ENCODE measurements around the gene RNF26. TPM values are rescaled to one million over a fixed set of nuclear protein-coding genes. Genes with fewer than 3 reads are reported as not detected.

RNF26 gene
- total RNA-seq, 1 donor, result 9.4 TPM

DNA sequence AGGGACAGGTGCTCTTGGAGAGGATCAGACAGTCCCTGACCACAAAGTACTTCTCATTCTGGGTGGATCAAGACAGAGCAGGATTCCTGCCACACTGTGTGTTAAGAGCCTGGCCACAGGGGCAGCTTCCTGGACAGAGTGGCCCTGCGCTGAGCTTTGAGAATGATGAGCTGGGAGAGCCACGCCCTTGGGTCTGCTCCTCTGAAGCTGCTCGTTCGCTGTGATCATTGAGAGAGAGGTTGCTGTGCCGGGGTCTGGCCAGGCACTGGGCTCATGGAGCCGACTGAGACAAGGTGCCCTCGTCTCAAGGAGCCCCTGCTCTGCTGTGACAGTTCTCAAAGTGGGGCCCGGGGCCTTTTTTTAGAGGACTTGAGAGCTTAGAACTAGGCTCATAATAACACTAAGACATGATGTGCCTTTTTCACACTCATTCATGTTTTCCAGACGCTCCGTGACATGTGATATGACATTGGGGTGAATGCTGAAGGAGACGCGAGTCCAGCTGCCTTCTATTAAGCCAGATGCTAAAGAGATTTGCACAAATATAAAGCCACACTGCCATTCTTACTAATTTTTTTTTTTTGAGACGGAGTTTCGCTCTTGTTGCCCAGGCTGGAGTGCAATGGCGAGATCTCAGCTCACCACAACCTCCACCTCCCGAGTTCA lies 13.7 kb downstream of the RNF26 start:
- no peak for DNase-seq (ENCODE audit: low read depth in 2 of 3, low spot score in 2 of 3)

DNA sequence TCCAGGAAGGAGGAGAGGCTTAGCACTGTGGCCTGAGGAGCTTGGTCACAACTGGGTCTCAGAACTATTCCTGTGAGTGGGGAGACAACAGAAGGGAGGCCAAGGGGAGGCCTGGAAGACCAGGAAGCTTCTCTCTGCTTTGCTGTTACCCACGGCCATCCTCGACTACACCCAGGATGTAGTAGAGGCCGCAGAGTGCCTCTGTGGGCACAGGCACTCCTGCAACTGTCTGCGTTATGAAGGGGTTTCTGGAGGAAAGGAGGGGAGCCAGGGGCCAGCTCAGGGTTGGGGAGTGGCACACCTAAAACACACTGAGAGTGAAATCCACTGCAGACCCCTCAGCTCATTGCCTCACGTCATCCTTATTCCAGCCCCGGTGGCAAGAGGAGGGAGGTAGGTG lies 16.0 kb downstream of the RNF26 start:
- no peak for DNase-seq (ENCODE audit: low read depth in 2 of 3, low spot score in 2 of 3)

DNA sequence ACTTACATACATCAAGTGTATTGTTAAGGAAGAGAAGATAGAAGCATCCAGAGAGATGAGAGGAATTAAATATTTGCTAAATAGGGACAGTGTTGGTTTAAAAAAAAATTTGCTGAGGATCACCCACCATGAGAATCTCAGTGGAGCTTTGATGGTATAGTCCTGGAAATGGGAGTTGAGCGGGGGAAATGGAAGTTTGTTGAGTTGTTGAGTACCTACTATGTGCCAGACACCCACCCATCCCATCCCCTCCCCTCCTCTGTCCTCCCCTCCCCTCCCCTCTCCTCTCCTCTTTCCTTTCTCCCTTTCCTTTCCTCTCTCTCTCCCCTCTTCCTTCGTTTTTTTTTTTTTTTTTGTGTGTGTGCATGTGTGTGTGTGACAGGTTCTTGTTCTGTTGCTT lies 16.9 kb downstream of the RNF26 start:
- DNase-seq (ENCODE audit: low read depth in 2 of 3, low spot score in 2 of 3), result no peak

DNA sequence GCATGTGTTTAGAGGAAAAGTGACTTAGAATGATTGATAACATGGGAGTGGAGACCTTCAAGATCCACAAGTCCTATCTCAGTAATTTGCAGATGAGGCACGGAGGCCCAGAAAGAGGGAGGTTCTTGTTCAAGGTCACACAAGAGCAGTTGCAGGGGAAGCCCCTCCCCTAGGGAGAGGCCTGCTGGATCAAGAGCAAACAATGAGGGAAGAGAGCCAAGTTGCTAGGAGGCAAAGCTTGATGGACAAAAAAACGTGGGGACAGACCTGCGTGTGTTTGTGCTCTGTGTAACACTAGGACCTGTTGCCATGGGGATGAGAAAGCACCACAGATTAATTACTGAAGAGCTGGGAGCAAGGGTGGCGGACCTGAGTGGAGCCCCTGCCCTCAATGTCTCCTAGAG lies 18.5 kb downstream of the RNF26 start:
- DNase-seq (ENCODE audit: low read depth in 2 of 3, low spot score in 2 of 3), result no peak

DNA sequence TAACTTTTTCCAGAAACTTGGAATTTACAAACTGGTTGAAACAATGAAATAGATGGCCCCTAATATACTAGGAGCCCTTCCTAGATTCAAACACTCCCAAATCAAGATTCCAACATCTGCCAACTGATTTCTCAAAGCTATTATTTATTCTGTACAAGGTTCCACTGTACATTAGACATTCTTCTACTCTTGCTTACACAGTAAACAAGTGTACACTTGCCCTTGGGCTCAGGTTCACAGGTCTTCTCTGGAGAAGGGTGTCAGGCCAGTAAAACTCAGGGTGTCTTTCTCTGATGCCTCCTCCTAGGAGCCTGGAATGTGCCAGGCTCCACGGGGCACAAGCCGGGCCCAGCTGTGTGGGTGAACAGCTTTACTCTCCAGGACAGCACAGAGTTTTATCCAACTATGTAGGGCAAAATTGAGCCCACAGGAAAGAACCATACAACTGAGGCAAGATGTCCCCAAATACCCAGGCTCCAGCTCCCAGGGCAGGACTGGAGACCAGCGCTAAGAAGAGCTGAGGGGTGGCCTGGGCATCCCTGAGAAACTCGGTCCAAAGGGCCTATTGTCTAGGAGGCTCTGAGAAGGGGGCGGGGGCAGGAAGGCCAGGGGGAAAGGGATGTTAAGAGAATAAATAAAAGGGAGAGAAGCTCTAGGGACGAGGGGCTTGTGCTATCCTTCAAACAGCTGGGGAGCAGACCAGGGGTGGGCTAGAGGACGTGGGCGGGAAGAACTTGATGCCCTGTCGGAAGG lies 20.9 kb downstream of the RNF26 start:
- no peak for DNase-seq (ENCODE audit: low read depth in 2 of 3, low spot score in 2 of 3)

DNA sequence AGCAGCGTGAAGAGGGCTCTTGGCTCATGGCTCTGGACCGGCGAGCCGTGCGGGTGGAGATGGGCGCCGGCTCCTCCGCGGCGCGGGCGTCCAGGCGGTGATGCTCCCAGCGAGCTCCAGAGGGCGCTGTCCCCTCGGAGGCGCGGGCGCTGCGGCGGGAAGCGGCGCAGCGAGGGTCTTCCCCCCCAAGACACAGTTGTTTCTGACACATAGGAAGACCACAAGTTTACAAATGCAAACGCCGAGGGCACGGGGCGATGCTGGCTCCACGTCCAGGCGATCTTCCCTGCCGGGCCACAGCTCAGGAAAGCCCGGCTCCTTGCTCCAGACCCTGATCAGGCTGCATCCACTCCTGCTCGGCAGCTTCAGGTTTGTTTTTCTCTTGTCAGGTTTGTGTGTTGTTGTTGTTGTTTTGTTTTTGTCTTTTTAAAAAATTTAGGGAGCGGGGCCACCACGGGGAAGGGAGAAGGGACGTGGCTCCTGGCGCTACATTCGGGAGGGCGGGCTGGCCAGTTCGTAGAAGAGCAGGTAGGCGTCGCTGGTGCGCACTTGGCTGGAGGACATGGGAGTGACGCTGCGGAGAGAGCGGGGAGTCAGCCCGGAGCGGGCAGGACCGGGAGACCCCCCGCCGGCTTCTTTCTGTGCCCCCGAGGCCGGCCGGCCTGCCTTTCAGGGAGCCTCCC lies 22.2 kb downstream of the RNF26 start:
- peak; percentile 54 to 83 (median 73) for DNase-seq (ENCODE audit: low read depth in 2 of 3, low spot score in 2 of 3)

DNA sequence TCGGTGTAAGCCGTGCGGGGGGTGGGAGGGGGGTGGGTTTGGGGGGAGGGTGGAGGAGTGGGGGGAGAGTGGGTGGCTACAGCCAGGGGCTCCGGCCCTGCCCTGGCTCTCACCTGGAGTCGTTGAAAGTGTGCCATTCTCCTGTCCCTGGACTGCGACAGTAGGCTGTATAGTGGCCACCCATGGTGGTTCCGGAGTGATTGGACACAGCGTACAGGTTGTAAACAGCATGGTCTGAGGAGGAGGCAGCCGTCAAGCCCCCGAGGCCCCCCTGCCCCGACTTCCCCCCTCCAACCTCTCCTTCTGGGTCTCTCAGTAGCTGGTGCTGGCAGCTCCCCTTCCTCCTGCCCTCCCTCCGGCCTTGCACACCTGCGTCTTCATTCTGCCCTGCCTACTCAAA lies 22.7 kb downstream of the RNF26 start:
- DNase-seq (ENCODE audit: low read depth in 2 of 3, low spot score in 2 of 3), result no peak

DNA sequence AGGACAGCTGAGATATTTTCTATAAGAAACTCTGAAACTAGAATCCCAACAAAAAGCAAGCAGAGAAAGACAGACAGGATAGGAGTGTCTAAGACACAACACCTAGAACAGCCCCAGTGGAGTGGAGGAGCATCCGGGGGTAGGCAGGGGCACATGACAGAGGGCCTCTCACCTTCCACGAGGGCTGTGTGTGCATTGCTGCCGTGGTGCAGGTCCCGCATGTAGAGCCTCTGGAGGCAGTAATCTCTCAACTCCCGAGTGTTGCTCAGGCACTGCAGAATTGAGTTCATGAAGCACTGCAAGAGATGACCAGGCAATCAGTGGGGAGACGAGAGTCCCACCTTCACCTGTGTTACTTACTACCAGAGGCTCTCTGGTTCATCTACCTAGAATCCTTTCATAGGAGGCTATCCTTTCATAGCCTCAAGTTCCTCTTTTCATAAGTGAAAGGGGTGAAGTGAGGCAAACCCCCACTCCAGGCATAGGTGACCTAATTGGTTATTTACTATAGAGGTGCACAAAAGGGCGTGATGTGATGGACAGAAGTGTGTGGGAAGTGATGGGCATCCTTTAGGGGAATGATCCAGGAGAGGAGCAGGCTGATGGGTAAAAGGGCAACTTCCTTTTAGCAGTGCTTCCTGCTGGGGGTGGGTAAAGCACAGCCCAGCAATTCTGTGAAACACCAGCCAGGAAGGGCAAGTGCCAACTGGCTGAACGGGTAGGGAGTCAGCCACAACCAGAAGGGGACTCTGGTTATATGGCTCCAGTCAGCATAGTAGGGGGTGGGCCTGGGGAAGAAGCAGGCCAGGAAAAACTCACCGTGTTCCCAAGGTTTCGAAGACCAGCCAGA lies 25.3 kb downstream of the RNF26 start:
- peak in 1 of 3 donors; percentile 62 for DNase-seq (ENCODE audit: low read depth in 2 of 3, low spot score in 2 of 3)

DNA sequence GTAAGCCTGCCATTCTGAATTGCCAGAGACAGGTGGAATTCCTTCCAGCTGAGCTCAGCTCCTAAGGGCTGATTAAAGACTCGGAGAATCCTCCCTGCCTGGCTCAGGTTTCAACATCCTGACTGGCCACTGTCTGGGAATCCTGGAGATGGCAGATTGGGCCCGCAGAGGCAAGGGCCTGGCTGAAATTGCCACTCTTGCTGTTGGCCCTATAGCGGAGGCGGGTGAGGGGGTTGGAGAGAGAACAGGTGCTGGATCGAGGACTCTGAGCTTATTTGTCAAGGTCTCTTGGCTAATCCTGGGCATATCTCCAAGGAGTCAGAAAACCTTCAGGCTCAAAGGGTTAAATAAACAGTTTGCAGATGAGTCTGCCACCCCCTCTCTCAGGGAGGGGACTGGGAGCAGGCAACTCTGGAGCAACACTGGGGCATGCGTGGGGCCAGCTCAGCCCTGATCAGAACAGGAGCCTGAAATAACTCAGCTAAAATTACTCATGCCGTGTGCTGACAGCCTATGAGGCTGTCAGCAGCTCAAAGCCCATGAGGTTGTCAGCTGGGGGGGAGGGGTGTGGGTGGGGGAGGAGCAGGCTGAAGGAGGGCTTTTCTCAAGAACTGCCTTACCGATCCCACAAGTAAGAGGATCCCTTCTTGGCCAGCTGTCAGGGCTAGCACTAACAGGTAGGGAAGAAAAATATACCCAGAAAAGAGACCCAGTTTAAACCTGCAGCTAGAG lies 26.9 kb downstream of the RNF26 start:
- no peak for DNase-seq (ENCODE audit: low read depth in 2 of 3, low spot score in 2 of 3)

DNA sequence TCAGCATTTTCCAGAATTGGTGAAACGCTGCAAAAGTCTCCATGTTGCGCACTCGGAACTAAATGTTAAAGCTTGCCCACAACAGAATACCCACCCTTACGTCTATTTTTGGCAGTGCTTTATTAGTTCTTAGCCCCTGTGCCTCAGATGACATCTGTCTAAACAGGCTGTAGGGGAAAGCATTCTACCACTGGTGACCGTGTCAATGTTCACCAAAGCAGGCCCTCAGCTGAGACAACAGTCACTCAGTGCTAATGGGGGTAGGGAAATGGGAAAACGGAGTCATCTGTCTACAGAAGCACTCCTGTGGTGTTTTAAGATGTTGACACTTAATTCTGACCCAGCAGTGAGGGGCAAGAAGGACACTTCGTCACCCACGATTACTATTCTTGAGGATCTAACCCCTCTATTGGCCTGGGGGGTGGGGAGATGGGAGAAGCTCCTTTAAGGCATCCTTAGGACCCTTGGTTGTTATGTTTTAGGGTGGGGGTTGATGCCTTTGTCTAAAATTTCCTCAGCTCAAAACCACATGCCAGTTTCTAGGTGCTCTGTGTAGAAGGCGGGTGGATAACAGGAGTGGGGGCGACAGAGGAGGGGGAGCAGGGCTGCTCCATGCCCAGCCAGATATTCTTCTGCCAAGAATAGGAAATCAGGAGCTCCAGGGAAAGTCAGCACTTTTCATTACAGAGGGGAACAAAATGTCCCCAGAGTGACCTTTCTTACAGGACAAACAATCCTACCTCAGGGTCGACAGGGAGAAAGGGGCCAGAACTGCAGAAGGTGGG lies 27.8 kb downstream of the RNF26 start:
- no peak for DNase-seq (ENCODE audit: low read depth in 2 of 3, low spot score in 2 of 3)

DNA sequence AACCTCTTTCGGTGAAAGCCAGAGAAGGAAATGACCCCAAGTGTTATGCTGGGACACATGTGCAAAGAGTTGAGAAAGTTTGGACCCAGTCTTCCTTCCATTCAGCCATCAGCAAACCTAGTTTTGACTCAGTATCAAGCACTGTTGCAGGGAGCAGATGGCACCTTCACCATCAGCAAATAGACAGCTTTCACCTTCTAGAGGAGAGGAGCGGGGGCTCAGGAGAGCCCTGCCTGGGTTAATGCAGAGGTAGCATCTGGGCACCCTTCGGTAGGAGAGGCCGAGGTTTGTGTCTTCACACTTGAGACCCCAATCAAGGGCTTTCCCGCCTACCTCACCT lies 28.4 kb downstream of the RNF26 start:
- no peak for DNase-seq (ENCODE audit: low read depth in 2 of 3, low spot score in 2 of 3)

DNA sequence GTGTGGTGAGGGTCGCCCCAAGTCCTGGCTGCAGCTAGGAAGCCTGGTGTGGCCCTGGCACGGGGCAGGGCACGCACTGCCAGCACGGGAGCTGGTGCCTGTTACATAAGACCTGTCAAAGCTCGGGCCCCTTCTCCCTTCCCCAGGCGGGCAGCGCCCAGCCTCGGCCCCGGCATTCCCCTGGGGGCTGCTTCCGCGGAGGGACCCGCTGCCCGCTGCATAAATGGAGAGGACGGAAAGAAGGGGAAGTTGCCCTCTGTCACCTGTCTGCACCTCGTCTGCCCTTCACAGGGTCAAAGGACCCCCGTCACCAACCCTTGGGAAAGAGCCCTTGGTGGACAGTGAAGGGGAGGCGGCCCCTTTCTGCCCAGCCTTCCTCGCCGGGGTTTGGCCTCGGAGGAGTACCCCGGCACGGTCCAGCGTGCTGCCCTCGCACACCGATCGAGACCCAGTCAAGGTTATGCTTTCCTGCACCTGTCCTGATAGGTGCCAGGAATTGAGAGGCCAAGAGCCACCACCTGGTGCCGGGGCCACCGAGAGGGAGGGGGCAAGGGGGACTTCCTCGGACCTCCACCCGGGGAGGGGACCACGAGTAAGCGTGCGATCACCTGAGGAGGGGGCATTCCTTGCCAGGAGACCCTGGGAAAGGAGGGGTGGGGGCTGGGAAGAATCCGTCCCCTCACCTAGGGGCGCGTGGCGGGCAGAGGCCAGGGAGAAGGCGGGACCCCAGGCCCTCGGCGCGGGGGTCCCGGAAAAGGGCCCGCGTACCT lies 28.9 kb downstream of the RNF26 start:
- no peak for DNase-seq (ENCODE audit: low read depth in 2 of 3, low spot score in 2 of 3)

DNA sequence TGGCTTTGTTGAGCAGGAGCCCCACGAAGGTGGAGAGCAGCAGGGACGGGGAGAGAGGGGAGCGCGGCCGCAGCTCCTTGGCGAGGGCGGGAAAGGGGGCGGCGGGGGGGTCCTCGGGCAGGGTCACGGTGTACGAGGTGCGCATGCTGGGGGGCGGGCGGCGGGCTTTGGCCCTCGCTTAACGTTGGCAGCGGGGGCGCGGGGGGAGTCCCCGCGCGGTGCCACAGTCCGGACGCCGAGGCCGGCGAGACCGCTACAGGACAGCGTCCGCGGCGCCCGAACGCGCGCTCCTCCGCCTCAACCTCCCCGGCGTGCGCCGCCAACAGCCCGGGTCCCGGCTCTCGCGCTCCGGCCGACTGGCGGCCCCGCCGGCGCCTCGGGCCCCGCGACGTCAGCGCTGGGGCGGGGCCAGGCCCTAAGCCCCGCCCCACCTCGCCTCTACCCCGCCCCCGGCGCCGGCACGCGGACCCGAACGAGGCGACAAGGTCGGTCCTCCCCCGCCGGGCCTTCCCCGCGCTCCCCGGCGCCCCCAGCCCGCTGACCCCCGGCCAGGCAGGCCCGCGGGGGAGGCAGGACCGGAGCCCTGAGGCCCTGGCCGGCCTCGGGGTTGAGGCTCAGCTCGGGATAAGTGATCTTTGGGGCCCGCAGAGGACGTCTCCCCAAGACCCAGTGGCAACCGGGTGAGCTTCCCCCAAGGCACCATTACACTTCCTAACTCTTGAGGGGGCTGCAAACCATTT lies 29.7 kb downstream of the RNF26 start:
- peak in 2 of 3 donors; percentile 38 to 55 for DNase-seq (ENCODE audit: low read depth in 2 of 3, low spot score in 2 of 3)

DNA sequence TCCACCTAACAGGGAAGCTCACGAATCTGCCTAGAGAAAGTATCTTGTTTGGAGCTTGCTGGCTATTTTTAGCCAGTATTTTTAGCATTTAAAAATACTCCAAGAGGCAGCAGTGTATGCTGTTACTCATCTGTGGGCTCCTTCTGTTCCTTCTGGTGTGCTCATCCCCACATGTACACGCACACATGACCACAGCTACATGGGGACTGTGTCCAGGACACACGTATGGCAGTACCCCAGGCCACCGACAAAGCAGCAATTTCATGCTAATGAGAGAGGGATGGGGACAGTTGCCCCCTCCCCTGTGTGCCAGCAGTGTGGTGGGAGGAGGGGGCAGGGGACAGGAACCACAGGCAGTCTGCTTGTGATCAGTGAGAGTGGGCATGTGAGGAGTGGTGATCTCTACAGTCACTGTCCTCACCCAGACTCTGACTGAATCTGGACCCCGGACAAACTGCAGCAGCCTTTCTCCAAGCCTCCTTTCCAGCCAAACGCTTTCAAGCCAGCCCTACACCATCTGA lies 30.8 kb downstream of the RNF26 start:
- DNase-seq (ENCODE audit: low read depth in 2 of 3, low spot score in 2 of 3), result no peak

DNA sequence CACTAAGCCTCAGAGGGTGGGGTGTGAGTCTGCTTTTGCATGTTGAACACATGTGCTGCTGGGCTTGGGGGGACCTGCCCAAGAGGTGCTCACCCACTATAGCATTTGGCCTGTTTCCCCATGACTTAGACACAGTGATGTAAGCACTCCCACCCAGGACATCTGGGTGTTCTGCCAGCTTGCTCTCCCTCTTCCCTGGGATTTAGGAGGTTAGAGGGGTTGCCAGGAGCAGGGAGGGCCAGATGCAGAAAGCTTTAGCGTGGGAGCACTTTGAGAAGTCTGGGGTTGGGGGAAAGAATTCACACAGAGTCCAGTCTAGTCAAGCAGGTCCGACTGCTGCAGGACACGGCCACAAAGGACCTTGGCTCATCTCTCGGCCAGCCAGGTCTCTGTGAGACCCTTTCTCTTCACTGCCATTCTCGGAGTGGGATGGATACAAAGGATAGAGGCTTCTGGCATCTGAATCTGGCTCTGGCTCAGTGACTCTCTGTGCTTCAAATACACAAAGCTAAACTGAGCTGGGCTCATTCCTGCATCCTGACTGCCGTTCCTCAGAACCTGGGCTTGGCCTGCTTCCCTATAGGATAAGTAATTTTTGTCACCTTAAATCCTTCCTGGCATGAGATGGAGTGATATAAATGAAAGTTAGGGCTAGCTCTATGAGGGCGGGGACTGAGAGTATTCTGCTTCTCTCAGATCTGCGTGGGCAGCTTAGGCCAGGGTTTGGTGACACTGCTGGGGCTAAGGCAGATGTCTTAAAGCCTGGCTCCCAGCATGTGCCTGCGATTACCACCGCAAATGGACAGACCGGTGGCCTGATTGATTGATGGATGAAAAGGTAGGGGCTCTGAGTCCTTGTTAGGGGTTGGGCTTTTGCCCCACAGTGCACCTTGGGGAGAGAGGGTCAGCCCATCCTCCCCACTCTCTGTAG lies 32.6 kb downstream of the RNF26 start:
- no peak for DNase-seq (ENCODE audit: low read depth in 2 of 3, low spot score in 2 of 3)

DNA sequence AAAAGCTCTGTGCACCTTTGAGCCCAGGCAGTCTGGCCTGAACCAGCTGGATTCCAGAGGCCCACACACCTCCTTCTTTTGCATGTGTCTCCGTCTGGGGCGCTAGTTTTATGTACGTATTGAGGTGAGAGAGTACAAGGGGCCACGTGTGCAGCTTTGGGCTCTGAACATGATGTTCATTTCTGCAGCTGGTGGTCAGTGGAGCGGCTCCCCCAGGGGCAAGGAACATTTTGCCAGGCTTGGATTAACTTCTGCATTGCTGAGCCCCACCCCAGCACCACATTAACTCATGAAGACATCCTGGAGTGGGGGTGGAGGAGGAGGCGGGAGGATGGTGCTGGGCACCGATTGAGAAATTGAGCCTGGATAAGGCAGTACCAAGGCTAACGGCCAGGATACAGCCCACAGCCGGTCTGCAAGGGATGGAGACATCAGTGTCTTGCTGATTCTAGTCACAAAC lies 33.4 kb downstream of the RNF26 start:
- no peak for DNase-seq (ENCODE audit: low read depth in 2 of 3, low spot score in 2 of 3)
